Osteocyte (in vitro differentiated cells): ENCODE measurements around the gene CUTC. TPM values are rescaled to one million over a fixed set of nuclear protein-coding genes. Genes with fewer than 3 reads are reported as not detected.

Experiments
- DNase-seq: peaks from one replicate; pipeline ENCODE4 v3.0.0; 2021; ENCODE audit warnings: mixed read lengths; ENCODE audit not compliant: unreplicated experiment; ENCODE audit errors: extremely low spot score
- H3K27ac Mint-ChIP-seq: one replicate; pipeline ENCODE4 v1.8.0; 2021; ENCODE audit warnings: mild to moderate bottlenecking, mixed read lengths; ENCODE audit not compliant: unreplicated experiment
- H3K27me3 Mint-ChIP-seq: one replicate; pipeline ENCODE4 v1.8.0; 2021; ENCODE audit warnings: mixed read lengths; ENCODE audit not compliant: unreplicated experiment
- H3K36me3 Mint-ChIP-seq: one replicate; pipeline ENCODE4 v1.8.0; 2021; ENCODE audit warnings: mixed read lengths; ENCODE audit not compliant: unreplicated experiment
- H3K4me1 Mint-ChIP-seq: one replicate; pipeline ENCODE4 v1.8.0; 2021; ENCODE audit warnings: mixed read lengths; ENCODE audit not compliant: unreplicated experiment
- H3K4me3 Mint-ChIP-seq: one replicate; pipeline ENCODE4 v1.8.0; 2021; ENCODE audit warnings: mild to moderate bottlenecking, moderate library complexity, mixed read lengths; ENCODE audit not compliant: unreplicated experiment
- H3K9me3 Mint-ChIP-seq: one replicate; pipeline ENCODE4 v1.8.0; 2021; ENCODE audit warnings: mixed read lengths; ENCODE audit not compliant: unreplicated experiment
- CTCF ChIP-seq: fragments of 200-600 bp; sonication (generic); IDR thresholded peaks from 2 replicates; pipeline ENCODE4 v1.5.0; 2021; ENCODE audit warnings: antibody characterized with exemption, mild to moderate bottlenecking, moderate library complexity
- total RNA-seq: library from RNA; stranded (reverse); gene quantifications from 2 replicates; pipeline ENCODE4 v1.2.1, GENCODE V29; 2021

The CUTC gene
- total RNA-seq, 1 donor from 2014 or later: 16.6 TPM

- H3K4me3 Mint-ChIP-seq: no peak overlapping the region
- no peaks in the 10 kb centered on the region for H3K27me3 Mint-ChIP-seq
- peaks cover 1% of the 10 kb centered on the region for H3K36me3 Mint-ChIP-seq
- H3K4me1 Mint-ChIP-seq: no peaks in the 10 kb centered on the region
- no peak overlapping the region for H3K27ac Mint-ChIP-seq
- DNase-seq: no peak
- TF ChIP-seq CTCF: no peak
- no peaks in the 10 kb centered on the region for H3K9me3 Mint-ChIP-seq
Measured at GRCh38 chr10:99796928-99797327, 64.9 kb downstream of the CUTC start.

- no peak for TF ChIP-seq CTCF
- no peaks in the 10 kb centered on the region for H3K9me3 Mint-ChIP-seq
- H3K27me3 Mint-ChIP-seq: no peaks in the 10 kb centered on the region
- H3K36me3 Mint-ChIP-seq: peaks cover 2% of the 10 kb centered on the region
- H3K27ac Mint-ChIP-seq: no peak overlapping the region
- no peak for DNase-seq
- H3K4me3 Mint-ChIP-seq: no peak overlapping the region
- no peaks in the 10 kb centered on the region for H3K4me1 Mint-ChIP-seq
Measured at GRCh38 chr10:99798031-99798430, 66.0 kb downstream of the CUTC start.

GRCh38 chr10:99798920-99799319 is 66.9 kb downstream of the CUTC start:
- H3K27me3 Mint-ChIP-seq: no peaks in the 10 kb centered on the region
- H3K9me3 Mint-ChIP-seq: no peaks in the 10 kb centered on the region
- no peaks in the 10 kb centered on the region for H3K4me1 Mint-ChIP-seq
- H3K27ac Mint-ChIP-seq: no peak overlapping the region
- H3K36me3 Mint-ChIP-seq: peaks cover 2% of the 10 kb centered on the region
- no peak for TF ChIP-seq CTCF
- no peak for DNase-seq
- no peak overlapping the region for H3K4me3 Mint-ChIP-seq

GRCh38 chr10:99799613-99800012 is 67.6 kb downstream of the CUTC start:
- Mint-ChIP-seq H3K36me3 (peaks cover 2% of the 10 kb centered on the region), H3K27me3 (no peaks in the 10 kb centered on the region), H3K9me3 (no peaks in the 10 kb centered on the region), H3K27ac (no peak overlapping the region), H3K4me3 (no peak overlapping the region), H3K4me1 (no peaks in the 10 kb centered on the region)
- no peak for DNase-seq
- TF ChIP-seq CTCF: no peak

GRCh38 chr10:99804471-99804870 is 72.4 kb downstream of the CUTC start:
- TF ChIP-seq CTCF: no peak
- no peaks in the 10 kb centered on the region for H3K4me1 Mint-ChIP-seq
- no peak overlapping the region for H3K27ac Mint-ChIP-seq
- no peak for DNase-seq
- peaks cover 8% of the 10 kb centered on the region for H3K36me3 Mint-ChIP-seq
- H3K9me3 Mint-ChIP-seq: no peaks in the 10 kb centered on the region
- no peak overlapping the region for H3K4me3 Mint-ChIP-seq
- H3K27me3 Mint-ChIP-seq: no peaks in the 10 kb centered on the region
